Measurements from ENCODE around the gene SRGAP3. TPM values are rescaled to one million over a fixed set of nuclear protein-coding genes. Genes with fewer than 3 reads are reported as not detected.

SRGAP3 gene
- total and polyA plus RNA-seq, 2 donors (not counting 1 experiment from before 2014, with no cell fraction given), result 1.4 to 1.5 TPM

DNA sequence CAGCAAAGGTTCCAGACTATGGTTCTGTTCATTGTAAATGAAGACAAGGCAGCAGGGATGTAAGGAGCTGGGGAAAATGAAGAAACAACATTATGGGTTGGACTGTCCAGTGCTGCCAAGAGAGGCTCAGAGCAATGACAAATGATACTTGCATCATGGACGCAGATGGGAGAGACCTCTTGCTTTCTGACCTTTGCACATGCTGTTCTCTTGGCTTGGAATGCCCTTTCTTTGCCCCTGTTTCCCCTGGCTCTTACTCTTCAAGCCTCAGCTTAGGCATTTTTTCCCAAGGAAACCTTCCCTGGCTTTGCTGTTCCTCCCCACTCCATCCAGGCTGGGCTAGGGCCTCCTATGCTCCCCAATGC is 226.2 kb downstream of the SRGAP3 start:
- Histone ChIP-seq H3K27ac (ENCODE audit: low read length in 2 of 2) (no peak overlapping the region), H3K27me3 (replicated peaks in 1 of 4; ENCODE audit: control extremely low read depth in 1 of 4, control insufficient read depth in 3 of 4, insufficient read depth in 4 of 4, low read length in 3 of 4) (peaks cover 0 to 3% (median 0%) of the 10 kb centered on the region in 4 experiments), H3K36me3 (replicated peaks in 1 of 2; ENCODE audit: control extremely low read depth in 1 of 2, control insufficient read depth in 1 of 2, extremely low read depth in 1 of 2, insufficient read depth in 2 of 2, low read length in 1 of 2) (no peaks in the 10 kb centered on the region), H3K79me2 (ENCODE audit: control insufficient read depth, insufficient read depth, low read length) (no peaks in the 10 kb centered on the region), H2AFZ (ENCODE audit: insufficient read depth, low read depth, low read length, poor library complexity, severe bottlenecking) (no peak overlapping the region), H3K4me2 (replicated peaks; ENCODE audit: low read depth, low read length, poor library complexity, severe bottlenecking) (no peak overlapping the region), H3K9ac (ENCODE audit: low read length) (no peak overlapping the region), H3K4me1 (ENCODE audit: control insufficient read depth in 2 of 2, insufficient read depth in 2 of 2, low read length in 2 of 2) (no peaks in the 10 kb centered on the region), H4K20me1 (ENCODE audit: control insufficient read depth, insufficient read depth, low read length, poor library complexity, severe bottlenecking) (no peaks in the 10 kb centered on the region), H3K4me3 (ENCODE audit: control extremely low read depth in 1 of 5, extremely low read depth in 1 of 5, insufficient read depth in 1 of 5, low read depth in 2 of 5, low read length in 4 of 5) (no peak overlapping the region), H3K9me3 (ENCODE audit: control extremely low read depth in 1 of 3, control insufficient read depth in 2 of 3, insufficient read depth in 1 of 3, low read length in 2 of 3) (no peaks in the 10 kb centered on the region)
- no peak for ATAC-seq (ENCODE audit: low read depth)
- Mint-ChIP-seq H3K27me3 (peaks cover 7% of the 10 kb centered on the region), H3K9me3 (ENCODE audit: insufficient read depth) (no peaks in the 10 kb centered on the region), H3K4me1 (no peaks in the 10 kb centered on the region), H3K27ac (no peak overlapping the region), H3K4me3 (no peak overlapping the region)
- TF ChIP-seq EZH2 (IDR thresholded peaks at IDR 0.05; ENCODE audit: borderline replicate concordance, insufficient read depth, low read depth, low read length, poor library complexity, severe bottlenecking), result no peak
- TF ChIP-seq, protein P1, sequence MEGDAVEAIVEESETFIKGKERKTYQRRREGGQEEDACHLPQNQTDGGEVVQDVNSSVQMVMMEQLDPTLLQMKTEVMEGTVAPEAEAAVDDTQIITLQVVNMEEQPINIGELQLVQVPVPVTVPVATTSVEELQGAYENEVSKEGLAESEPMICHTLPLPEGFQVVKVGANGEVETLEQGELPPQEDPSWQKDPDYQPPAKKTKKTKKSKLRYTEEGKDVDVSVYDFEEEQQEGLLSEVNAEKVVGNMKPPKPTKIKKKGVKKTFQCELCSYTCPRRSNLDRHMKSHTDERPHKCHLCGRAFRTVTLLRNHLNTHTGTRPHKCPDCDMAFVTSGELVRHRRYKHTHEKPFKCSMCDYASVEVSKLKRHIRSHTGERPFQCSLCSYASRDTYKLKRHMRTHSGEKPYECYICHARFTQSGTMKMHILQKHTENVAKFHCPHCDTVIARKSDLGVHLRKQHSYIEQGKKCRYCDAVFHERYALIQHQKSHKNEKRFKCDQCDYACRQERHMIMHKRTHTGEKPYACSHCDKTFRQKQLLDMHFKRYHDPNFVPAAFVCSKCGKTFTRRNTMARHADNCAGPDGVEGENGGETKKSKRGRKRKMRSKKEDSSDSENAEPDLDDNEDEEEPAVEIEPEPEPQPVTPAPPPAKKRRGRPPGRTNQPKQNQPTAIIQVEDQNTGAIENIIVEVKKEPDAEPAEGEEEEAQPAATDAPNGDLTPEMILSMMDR (IDR thresholded peaks at IDR 0.05), result no peak
- intact Hi-C loops (cut with micrococcal nuclease), result no loop called here
- ChIA-PET POLR2A (no interaction called here), CTCF (no interaction called here)
- 100% methylated on average over 1 of the region's 1 CpG for WGBS (ENCODE audit: insufficient coverage)
- no peak for DNase-seq

DNA sequence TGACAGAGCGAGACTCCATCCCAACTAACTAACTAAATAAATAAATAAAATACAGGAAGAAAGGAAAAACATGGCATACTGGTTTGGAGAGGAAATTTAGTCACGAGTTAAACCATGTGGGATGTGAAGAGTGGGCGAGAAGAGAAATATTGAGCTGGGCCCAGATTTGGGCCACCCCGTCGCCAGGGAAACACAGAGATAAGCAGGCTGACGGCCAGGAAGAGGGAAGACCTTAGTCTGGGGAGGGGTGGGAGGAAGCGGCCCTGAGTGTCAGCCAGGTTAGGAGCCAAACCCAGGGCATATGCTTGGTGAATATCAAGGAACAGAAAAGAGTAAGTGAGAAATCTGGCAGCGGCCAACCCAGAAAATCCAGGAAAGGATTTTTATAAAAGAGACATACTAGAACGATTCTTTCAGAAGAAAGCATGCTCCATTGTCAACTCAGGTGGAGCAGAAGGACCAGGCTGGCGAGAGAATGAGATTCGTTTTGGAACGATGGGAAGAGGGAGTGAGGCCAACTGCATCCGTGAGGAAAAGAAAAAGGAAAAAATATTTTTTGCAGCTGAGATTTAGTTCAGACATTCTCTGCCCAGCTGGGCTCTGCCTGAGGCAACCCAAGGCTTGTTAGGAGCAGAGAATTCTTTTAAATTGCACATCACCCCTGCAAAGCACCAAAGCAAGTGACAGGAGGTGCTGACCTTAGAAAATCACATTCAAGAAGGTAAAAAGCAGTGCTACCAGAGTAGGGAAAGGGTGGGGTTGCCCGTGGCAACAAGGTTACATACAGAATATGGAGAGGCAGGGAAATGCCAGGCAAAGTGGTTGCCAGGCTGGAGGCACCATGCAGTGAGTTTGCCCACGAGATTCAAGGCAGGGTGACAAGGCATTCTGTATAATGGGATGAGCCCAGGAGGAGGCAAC is 226.9 kb downstream of the SRGAP3 start:
- Histone ChIP-seq H3K9me3 (ENCODE audit: control extremely low read depth in 1 of 3, control insufficient read depth in 2 of 3, insufficient read depth in 1 of 3, low read length in 2 of 3) (no peaks in the 10 kb centered on the region), H3K27ac (ENCODE audit: low read length in 2 of 2) (no peak overlapping the region), H3K4me1 (ENCODE audit: control insufficient read depth in 2 of 2, insufficient read depth in 2 of 2, low read length in 2 of 2) (no peaks in the 10 kb centered on the region), H3K9ac (ENCODE audit: low read length) (no peak overlapping the region), H3K4me2 (replicated peaks; ENCODE audit: low read depth, low read length, poor library complexity, severe bottlenecking) (no peak overlapping the region), H2AFZ (ENCODE audit: insufficient read depth, low read depth, low read length, poor library complexity, severe bottlenecking) (no peak overlapping the region), H3K36me3 (replicated peaks in 1 of 2; ENCODE audit: control extremely low read depth in 1 of 2, control insufficient read depth in 1 of 2, extremely low read depth in 1 of 2, insufficient read depth in 2 of 2, low read length in 1 of 2) (no peaks in the 10 kb centered on the region), H3K79me2 (ENCODE audit: control insufficient read depth, insufficient read depth, low read length) (no peaks in the 10 kb centered on the region), H4K20me1 (ENCODE audit: control insufficient read depth, insufficient read depth, low read length, poor library complexity, severe bottlenecking) (no peaks in the 10 kb centered on the region), H3K4me3 (ENCODE audit: control extremely low read depth in 1 of 5, extremely low read depth in 1 of 5, insufficient read depth in 1 of 5, low read depth in 2 of 5, low read length in 4 of 5) (no peak overlapping the region), H3K27me3 (replicated peaks in 1 of 4; ENCODE audit: control extremely low read depth in 1 of 4, control insufficient read depth in 3 of 4, insufficient read depth in 4 of 4, low read length in 3 of 4) (peaks cover 0 to 3% (median 0%) of the 10 kb centered on the region in 4 experiments)
- ChIA-PET POLR2A (no interaction called here), CTCF (no interaction called here)
- Mint-ChIP-seq H3K27me3 (peaks cover 7% of the 10 kb centered on the region), H3K27ac (no peak overlapping the region), H3K9me3 (ENCODE audit: insufficient read depth) (no peaks in the 10 kb centered on the region), H3K4me3 (no peak overlapping the region), H3K4me1 (no peaks in the 10 kb centered on the region)
- ATAC-seq (ENCODE audit: low read depth) (no peak), DNase-seq (no peak)
- TF ChIP-seq, protein P1 (IDR thresholded peaks at IDR 0.05), result no peak
- TF ChIP-seq EZH2 (IDR thresholded peaks at IDR 0.05; ENCODE audit: borderline replicate concordance, insufficient read depth, low read depth, low read length, poor library complexity, severe bottlenecking), result no peak
- intact Hi-C loops (cut with micrococcal nuclease), result no loop called here
- 87% methylated on average over 14 of the region's 15 CpGs for WGBS (ENCODE audit: insufficient coverage)

All from B cell (primary cell).